CD4-positive, alpha-beta T cell (primary cell): Measurements from ENCODE around the gene ANKRD9. TPM values are rescaled to one million over a fixed set of nuclear protein-coding genes. Genes with fewer than 3 reads are reported as not detected.

Source experiments
- ATAC-seq: fragments of 200-7000 bp; cut with Tn5 transposase; one replicate; pipeline ENCODE4 v1.10.0; 2022; ENCODE audit warnings: mild to moderate bottlenecking; ENCODE audit not compliant: poor library complexity
- CTCF ChIA-PET: fragments of 350-600 bp; sonication (Branson Sonifier 250); formaldehyde crosslinking; loops from one replicate; lab custom pipeline; 2021; ENCODE audit warnings: antibody characterized with exemption, inconsistent platforms; lab: Charles Lee
- POLR2A ChIA-PET: fragments of 350-600 bp; sonication (Branson Sonifier 250); formaldehyde crosslinking; loops from one replicate; lab custom pipeline; 2021; ENCODE audit warnings: antibody characterized with exemption, inconsistent platforms; lab: Charles Lee
- DNase-seq, 14 experiments: peaks; one replicate each; pipeline ENCODE4 v3.0.0-alpha.2; 2013 to 2020; ENCODE audit warnings: mixed read lengths in 2 of 14
- H3K27ac ChIP-seq, 2 donors: one replicate each; pipeline versions ENCODE4 v1.5.1 to v1.7.0; 2013; ENCODE audit warnings: low read length in 2 of 2, low read depth in 1 of 2, mild to moderate bottlenecking in 1 of 2
- H3K27me3 ChIP-seq, 2 experiments: 1 replicate in 1 of 2; 2 replicates in 1 of 2; pipeline versions ENCODE4 v1.6.1 to v1.7.0; 2013; ENCODE audit warnings: low read length in 2 of 2, control low read depth in 1 of 2, mild to moderate bottlenecking in 1 of 2, moderate library complexity in 1 of 2; ENCODE audit not compliant: insufficient read depth in 2 of 2, control insufficient read depth in 1 of 2
- H3K36me3 ChIP-seq: one replicate; pipeline ENCODE4 v1.6.1; 2013; ENCODE audit warnings: low read length, control low read depth; ENCODE audit not compliant: insufficient read depth
- H3K4me1 ChIP-seq: one replicate; pipeline ENCODE4 v1.6.1; 2013; ENCODE audit warnings: low read length, control low read depth; ENCODE audit not compliant: insufficient read depth
- H3K4me3 ChIP-seq: one replicate; pipeline ENCODE4 v1.5.1; 2013; ENCODE audit warnings: mild to moderate bottlenecking, low read length, moderate library complexity
- H3K9me3 ChIP-seq, 2 experiments: 1 replicate in 1 of 2; 2 replicates in 1 of 2; pipeline versions ENCODE4 v1.6.1 to v1.7.0; 2013; ENCODE audit warnings: low read length in 2 of 2, mild to moderate bottlenecking in 2 of 2, control low read depth in 1 of 2, moderate library complexity in 1 of 2; ENCODE audit not compliant: control insufficient read depth in 1 of 2, insufficient read depth in 1 of 2
- H3K27ac Mint-ChIP-seq: one replicate; pipeline ENCODE4 v1.8.0; 2020; ENCODE audit warnings: mixed read lengths
- H3K27me3 Mint-ChIP-seq: one replicate; pipeline ENCODE4 v1.8.0; 2021; ENCODE audit warnings: mixed read lengths
- H3K36me3 Mint-ChIP-seq: one replicate; pipeline ENCODE4 v1.8.0; 2021; ENCODE audit warnings: low read depth, mixed read lengths
- H3K4me1 Mint-ChIP-seq: one replicate; pipeline ENCODE4 v1.8.0; 2021; ENCODE audit warnings: low read depth, mixed read lengths
- H3K4me3 Mint-ChIP-seq: one replicate; pipeline ENCODE4 v1.8.0; 2020; ENCODE audit warnings: mild to moderate bottlenecking, mixed read lengths
- H3K9me3 Mint-ChIP-seq: one replicate; pipeline ENCODE4 v1.8.0; 2020; ENCODE audit warnings: mixed read lengths
- intact Hi-C, 2 experiments: fragments of 100-400 bp; cut with DNase I in 1 of 2; cut with micrococcal nuclease in 1 of 2; formaldehyde crosslinking; loops; one replicate each; pipeline versions ENCODE4 v1.15.1 to v1.9.0; 2023 to 2025; cut with DNase I, micrococcal nuclease
- total RNA-seq, 174 experiments: library from RNA in 2 of 174; stranded (reverse) in 2 of 174; gene quantifications; one replicate each; pipeline ENCODE4 v1.2.3 and lab custom pipeline; 2021 to 2026
- TF ChIP-seq, protein P1 (sequence below): fragments of 200-600 bp; IDR thresholded peaks from one replicate; pipeline ENCODE4 v1.8.0; 2022; ENCODE audit warnings: antibody characterized with exemption, mild to moderate bottlenecking

ANKRD9 gene
- total RNA-seq, 2 experiments from 2014 or later = 4.4 to 5.5 TPM

DNA sequence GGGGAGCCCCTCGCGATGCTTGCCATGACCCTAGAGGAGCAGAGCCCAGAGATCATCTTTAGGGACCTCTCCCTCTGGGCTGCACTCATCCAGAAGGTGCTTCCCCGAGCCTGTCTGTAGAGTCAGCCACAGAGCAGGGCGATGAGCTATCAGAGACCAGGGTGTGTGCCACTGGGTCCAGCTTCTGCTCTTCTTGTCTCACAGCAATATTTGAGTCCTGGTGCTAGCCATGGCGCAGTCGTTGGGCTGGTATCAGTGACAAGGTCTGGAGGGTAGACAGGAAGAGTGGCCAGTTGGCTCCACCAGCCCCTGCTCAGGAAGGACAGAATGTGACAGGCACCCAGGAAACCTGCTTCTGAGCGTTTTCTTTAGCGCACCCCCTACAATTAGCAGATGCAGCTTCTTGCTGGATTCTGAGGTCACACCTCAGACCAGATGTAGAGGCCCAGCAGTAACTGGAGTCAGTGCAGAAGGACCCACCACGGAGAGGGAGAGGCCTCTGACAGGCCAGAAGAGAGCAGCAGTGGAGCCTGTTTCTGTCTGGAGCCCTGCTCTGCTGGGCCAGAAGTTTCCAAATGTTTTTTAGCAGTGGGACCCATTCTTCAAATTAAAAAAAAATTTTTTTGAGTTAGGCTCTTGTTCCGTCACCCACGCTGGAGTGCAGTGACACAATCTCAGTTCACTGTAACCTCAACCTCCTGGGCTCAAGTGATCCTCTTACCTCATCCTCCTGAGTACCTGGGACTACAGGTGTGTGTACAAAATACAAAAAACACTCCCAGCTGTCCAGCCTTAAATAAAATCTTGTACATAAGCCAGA is 23.7 kb downstream of the ANKRD9 start:
- no peaks in the 10 kb centered on the region for H3K27me3 ChIP-seq
- no peak overlapping the region for H3K27ac ChIP-seq
- H3K4me3 ChIP-seq = no peak overlapping the region
- ChIA-PET CTCF (no interaction called here), POLR2A (no interaction called here)
- TF ChIP-seq, protein P1, sequence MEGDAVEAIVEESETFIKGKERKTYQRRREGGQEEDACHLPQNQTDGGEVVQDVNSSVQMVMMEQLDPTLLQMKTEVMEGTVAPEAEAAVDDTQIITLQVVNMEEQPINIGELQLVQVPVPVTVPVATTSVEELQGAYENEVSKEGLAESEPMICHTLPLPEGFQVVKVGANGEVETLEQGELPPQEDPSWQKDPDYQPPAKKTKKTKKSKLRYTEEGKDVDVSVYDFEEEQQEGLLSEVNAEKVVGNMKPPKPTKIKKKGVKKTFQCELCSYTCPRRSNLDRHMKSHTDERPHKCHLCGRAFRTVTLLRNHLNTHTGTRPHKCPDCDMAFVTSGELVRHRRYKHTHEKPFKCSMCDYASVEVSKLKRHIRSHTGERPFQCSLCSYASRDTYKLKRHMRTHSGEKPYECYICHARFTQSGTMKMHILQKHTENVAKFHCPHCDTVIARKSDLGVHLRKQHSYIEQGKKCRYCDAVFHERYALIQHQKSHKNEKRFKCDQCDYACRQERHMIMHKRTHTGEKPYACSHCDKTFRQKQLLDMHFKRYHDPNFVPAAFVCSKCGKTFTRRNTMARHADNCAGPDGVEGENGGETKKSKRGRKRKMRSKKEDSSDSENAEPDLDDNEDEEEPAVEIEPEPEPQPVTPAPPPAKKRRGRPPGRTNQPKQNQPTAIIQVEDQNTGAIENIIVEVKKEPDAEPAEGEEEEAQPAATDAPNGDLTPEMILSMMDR = no peak
- Mint-ChIP-seq H3K27ac (no peak overlapping the region), H3K4me1 (no peaks in the 10 kb centered on the region), H3K27me3 (no peaks in the 10 kb centered on the region), H3K36me3 (peaks cover 13% of the 10 kb centered on the region), H3K4me3 (no peak overlapping the region), H3K9me3 (peaks cover 4% of the 10 kb centered on the region)
- H3K4me1 ChIP-seq = no peaks in the 10 kb centered on the region
- ATAC-seq (no peak), DNase-seq (no peak)
- H3K36me3 ChIP-seq = no peaks in the 10 kb centered on the region
- intact Hi-C loops = no loop called here
- H3K9me3 ChIP-seq = peaks cover 0 to 16% of the 10 kb centered on the region in 2 experiments

- H3K36me3 Mint-ChIP-seq = peaks cover 13% of the 10 kb centered on the region
- H3K27me3 Mint-ChIP-seq = no peaks in the 10 kb centered on the region
- Histone ChIP-seq H3K27me3 (no peaks in the 10 kb centered on the region), H3K4me1 (peaks cover 2% of the 10 kb centered on the region), H3K27ac (no peak overlapping the region), H3K36me3 (no peaks in the 10 kb centered on the region), H3K9me3 (peaks cover 0 to 16% of the 10 kb centered on the region in 2 experiments), H3K4me3 (no peak overlapping the region)
- TF ChIP-seq, protein P1 = no peak
- CTCF ChIA-PET = no interaction called here
- ATAC-seq (no peak), DNase-seq (no peak)
- no peaks in the 10 kb centered on the region for H3K4me1 Mint-ChIP-seq
- no peak overlapping the region for H3K27ac Mint-ChIP-seq
- intact Hi-C loops = no loop called here
- no peak overlapping the region for H3K4me3 Mint-ChIP-seq
- POLR2A ChIA-PET = no interaction called here
- peaks cover 4% of the 10 kb centered on the region for H3K9me3 Mint-ChIP-seq
Observed at GRCh38 chr14:102484316-102484715, 25.3 kb downstream of the ANKRD9 start.

DNA sequence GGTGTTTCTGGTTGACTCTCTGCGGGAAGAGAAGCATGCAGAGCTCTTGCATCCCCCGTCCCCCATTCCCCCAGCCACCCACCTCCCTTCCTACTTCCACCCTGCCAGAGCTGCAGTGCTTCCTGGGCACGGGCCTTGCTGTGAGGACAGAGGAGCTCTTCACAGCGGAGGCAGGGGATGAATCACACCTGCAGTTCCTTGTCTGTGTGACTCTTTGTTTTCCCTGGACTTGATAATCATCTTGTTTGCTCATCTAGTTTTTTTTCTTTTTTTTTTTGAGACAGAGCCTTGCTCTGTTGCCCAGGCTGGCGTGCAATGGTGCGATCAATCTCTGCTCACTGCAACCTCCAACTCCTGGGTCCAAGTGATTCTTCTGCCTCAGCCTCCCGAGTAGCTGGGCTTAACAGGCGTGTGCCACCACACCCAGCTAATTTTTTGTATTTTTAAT is 27.8 kb downstream of the ANKRD9 start:
- Mint-ChIP-seq H3K27ac (no peak overlapping the region), H3K9me3 (peaks cover 4% of the 10 kb centered on the region), H3K4me3 (no peak overlapping the region), H3K4me1 (no peaks in the 10 kb centered on the region), H3K36me3 (peaks cover 17% of the 10 kb centered on the region), H3K27me3 (no peaks in the 10 kb centered on the region)
- ATAC-seq (no peak), DNase-seq (no peak)
- Histone ChIP-seq H3K27me3 (no peaks in the 10 kb centered on the region), H3K36me3 (no peaks in the 10 kb centered on the region), H3K27ac (no peak overlapping the region), H3K4me3 (no peak overlapping the region), H3K9me3 (peaks cover 0 to 16% of the 10 kb centered on the region in 2 experiments), H3K4me1 (peaks cover 2% of the 10 kb centered on the region)
- TF ChIP-seq, protein P1 = no peak
- CTCF ChIA-PET = no interaction called here
- intact Hi-C loops = no loop called here
- POLR2A ChIA-PET = no interaction called here
